ENCODE results near the gene SLC17A8.

SLC17A8 gene

GRCh38 chr12:100433701-100434100 is 76.8 kb downstream of the SLC17A8 start:
- DNase-seq = no peak

- no peak for DNase-seq
Observed at GRCh38 chr12:100434177-100434576, 77.3 kb downstream of the SLC17A8 start.

DNA sequence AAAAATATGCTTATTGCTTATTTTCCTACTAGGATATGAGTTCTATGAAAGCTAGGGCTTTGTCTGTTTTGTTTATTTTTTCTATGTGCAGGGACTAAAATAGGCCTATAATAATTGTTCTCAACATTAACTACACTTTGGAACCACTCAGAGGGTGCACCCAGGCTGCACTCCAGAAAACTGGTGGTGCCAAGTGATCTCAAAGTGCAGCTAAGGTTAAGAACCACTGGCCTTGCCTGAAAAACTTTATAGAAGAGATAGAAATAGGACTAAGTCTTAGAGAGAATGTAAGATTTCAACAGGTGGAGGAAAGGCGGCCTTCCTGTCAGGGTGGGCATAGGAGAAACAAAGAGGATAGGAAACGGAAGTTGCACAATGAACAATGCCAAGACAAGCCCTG is 79.1 kb downstream of the SLC17A8 start:
- DNase-seq = no peak

DNA sequence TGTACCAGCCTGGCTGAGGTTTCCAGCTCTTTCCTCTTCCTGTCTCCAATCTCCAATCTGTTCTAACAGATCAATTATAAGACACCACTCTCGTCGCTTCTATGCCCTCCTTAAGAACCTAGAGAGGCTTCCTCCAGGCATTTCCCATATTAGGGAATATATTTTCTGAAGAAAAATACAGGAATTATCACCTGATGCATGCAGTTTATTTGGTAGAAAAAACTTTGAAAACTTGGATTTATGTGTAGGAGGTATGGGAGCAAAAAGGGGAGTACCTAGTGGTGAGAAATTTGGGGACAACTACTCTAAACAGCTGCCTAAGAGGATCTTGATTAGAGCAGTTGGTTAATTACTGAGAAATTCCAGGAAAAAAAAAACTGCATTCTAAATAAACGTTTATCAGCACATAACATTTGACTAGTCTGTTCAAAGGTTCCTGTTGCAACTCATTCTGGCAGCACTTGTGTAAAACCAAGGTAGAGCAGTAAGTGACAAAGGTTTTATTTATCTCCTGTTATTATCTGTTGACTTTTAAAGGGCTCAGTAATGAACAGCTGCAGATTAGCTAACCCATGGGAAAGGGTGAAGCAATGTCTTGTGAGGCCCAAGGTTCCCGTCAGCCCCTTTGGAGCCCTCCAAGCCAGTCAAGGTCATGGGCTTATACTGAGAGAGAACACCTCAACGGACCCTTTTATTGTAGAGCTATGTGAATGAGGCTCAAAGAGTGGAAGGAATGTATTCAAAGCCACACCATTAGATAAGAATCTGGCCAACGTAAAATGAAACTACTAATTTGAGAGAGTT is 80.4 kb downstream of the SLC17A8 start:
- DNase-seq = no peak

DNA sequence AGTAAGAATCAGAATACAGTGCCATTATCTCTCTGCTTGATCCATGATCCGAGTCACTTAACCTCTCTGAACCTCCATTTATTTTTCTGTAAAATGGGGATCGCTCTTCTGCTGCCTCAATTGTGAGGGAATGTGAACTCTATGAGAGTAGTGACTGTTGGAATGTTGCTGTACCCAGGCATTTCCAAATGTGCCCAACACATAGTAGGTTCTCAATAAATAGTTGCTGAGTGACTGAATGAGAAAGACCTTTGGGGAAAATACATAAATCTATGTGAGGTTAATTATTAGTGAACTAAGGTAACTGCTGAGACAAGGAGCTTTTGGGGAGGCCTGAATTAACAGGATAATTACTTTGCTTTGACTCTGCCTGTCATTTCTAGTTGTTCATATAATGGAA is 82.9 kb downstream of the SLC17A8 start:
- no peak for DNase-seq

GRCh38 chr12:100442403-100442802 is 85.5 kb downstream of the SLC17A8 start:
- no peak for DNase-seq

DNA sequence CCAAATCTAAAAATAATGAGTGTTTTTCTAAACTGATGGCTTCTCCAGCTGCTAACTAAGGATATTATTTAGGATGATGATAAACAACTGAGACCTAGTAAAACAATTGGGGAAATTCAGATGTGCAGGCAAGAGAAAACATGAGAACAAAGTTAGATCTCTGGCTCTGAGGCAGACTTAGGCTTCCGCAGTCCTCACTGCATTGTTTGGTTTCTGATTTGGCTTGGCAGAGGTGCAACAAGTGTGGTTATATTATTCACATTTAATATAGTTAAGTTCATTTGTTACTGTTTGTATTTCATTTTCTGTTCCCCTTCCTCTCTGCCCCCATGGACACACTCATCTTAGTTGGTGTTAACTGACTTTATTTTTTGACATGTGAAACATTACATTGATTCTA is 86.6 kb downstream of the SLC17A8 start:
- no peak for DNase-seq

GRCh38 chr12:100445081-100445481 is 88.2 kb downstream of the SLC17A8 start:
- DNase-seq = no peak

DNA sequence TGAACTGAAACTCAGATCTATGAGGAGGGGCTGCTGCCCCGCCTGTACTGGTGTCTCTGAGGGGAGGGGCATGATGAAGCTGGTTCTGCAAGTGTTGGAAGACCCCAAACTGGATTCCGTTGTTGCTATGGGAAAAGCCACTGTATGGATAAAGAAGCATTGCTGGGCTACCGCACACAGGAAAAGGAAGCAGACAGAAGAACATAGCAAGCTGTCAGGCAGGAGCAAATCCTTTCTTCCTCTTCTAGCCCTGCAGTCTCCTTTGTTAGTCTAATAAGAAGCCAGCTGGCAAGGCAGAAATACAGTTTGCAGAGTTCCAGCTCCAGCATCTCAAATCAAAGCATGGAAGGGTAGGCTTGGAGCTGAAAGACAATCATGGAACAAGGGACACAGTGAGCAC is 90.5 kb downstream of the SLC17A8 start:
- no peak for DNase-seq

GRCh38 chr12:100448656-100449055 is 91.8 kb downstream of the SLC17A8 start:
- no peak for DNase-seq

GRCh38 chr12:100450735-100451134 is 93.9 kb downstream of the SLC17A8 start:
- no peak for DNase-seq

DNA sequence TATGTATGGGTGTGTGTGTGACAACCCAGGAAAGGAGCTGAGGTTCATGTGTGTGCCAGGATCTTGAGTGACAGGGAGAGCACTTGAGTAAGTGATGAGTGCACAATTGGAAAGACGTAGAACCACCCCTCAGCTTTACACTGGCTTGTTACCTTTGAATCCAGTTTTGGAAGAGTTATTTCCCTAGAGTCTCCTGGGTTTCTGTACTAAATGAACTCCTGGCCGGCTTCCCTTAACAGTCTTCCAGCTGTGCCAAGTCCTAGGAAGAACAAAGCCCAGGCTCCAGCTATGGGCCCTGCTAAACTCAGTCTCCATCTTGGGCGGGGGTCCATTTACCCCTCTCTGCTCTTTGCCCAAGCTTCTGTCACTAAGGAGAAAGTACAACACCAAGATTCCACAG is 97.1 kb downstream of the SLC17A8 start:
- DNase-seq = no peak

DNA sequence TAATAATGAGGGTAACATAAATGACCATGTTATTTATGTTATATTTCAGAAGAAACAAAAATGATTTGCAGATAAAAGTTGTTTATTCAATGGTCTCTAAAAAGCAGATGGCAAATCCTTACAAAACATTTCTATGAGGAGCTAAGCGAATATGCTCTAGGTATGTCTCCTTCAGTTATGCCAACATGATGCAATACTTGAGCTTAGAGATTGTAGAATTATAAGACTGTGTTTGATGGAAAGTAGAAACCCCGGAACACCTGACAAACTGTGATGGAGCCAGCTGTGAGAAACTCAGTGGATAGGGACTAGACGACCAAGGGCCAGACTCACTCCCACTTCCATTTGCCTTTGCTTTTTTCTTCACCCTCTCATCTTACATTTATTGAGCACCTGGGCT is 99.0 kb downstream of the SLC17A8 start:
- no peak for DNase-seq

GRCh38 chr12:100458191-100458590 is 101.3 kb downstream of the SLC17A8 start:
- no peak for DNase-seq

GRCh38 chr12:100460702-100461101 is 103.8 kb downstream of the SLC17A8 start:
- no peak for DNase-seq

DNA sequence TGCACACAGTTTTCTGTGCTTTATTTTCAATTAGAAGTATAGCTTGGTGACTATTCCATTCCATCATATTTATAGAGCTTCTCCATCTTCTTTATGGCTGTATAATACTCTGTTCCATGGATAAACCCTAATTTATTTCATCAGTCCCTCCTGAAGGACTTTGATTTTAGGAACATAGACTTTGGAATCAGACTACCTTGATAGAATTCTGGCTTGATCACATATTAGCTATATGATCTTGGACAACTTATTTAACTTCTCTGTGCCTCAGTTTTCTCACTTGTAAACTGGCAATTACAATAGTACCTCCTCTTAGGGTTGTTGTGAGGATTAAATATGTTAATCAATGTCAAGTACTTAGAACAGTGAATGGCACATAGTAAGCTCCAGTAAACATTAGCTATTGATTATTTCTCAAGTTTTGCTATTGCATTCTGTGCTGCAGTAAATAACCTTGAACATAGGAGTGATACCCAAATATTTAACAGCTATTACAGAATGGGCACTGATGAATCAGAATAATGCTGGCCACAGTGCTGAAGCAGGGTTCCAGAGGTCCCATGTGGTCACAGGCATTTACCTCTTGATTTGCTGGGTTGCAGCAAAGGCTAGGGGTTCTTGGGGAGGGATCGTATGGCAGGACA is 104.6 kb downstream of the SLC17A8 start:
- DNase-seq = no peak

DNA sequence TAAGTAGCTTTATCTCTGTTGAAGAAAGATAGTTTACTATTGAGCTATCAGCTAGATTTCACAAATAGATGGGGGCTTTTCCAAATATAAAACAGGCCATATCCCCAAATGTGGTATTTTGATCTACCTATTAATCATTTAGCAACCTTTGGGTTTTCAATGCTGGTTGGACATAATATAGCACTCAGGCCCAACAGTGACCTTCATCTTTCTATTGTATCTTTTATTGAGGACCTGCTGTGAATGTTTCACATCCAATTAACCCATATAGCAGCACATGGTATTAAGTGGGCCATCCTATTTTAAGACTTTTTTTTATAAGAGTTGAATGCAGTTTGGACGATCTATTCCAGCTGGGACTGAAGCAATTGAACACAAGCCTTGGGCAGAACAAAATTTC is 106.8 kb downstream of the SLC17A8 start:
- DNase-seq = no peak

GRCh38 chr12:100464529-100464928 is 107.7 kb downstream of the SLC17A8 start:
- no peak for DNase-seq

DNA sequence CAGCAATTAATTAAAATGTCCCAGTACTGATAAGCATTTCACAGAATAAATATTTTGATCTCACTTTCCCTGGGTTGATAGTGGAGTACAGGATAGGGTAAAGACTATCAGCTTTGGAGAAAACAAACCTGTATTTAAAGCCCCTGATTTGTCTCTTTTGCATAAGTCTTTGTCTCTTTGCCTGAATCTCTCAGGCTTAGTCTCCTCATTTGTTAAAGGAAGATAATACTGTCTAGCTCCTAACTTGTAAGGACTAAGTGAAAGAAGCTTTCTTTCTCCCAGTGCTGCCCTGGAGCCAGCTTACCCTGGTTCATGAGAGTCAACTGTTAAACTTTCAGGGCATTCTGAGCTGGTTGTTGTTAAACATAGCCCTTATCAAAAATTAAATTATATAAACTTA is 111.3 kb downstream of the SLC17A8 start:
- DNase-seq = no peak

Measured in T1000 (cell line).